K562 treated with DMSO at 1 percent for 4 hours (cell line): ENCODE results near the gene PRMT7. TPM values are rescaled to one million over a fixed set of nuclear protein-coding genes. Genes with fewer than 3 reads are reported as not detected.

Source experiments
- total RNA-seq: library from RNA; unstranded; fragments of 300-600 nt; gene quantifications from 2 replicates; pipeline ENCODE4 v1.2.3, GENCODE V29; 2022; ENCODE audit not compliant: insufficient read depth

PRMT7 gene
- 38.5 and 50.4 TPM in 2 replicates for total RNA-seq

DNA sequence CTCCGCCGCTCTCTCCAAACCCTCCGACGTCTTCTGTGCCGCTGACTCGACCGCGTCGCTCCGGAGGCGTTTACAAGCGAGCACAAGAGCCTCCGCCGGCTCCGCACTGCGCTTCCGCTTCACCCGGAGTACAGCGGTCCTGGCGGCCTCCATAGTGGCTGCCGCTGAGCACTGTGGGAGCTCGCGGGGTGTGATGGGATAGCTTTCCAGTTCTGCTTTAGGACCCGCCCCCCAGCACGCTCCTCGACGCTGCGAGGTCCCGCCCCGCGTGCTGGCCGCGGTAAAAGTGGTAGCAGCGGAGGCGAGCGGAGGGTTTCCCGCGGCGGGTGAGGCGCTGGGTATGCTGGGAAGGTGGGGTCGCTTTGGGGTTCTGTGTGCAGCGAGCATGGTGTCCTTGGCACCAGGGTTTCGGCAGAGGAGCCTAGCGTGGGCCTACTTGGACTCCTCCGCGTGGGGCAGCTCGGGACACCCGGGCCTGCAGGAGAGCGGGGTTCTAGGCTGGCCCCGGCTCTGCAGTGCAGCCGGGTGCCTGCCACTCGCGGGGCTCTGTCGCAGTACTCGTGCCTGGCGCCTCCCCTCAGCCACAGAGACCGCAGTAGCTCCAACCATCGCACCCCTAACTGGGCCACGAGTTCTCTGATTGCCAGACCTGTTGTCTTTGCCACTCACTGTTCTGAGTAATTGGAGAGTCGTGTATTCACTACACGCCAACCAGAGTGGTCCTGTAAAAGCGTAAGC lies at the start of gene PRMT7, which contains the start of gene SLC7A6OS:
TSS of gene PRMT7 (plus strand) at position 246 of the 738 bp plus-strand sequence. CDS start 4,961 bp downstream, outside the sequence.
TSS of gene SLC7A6OS (minus strand) at position 173 of the 738 bp plus-strand sequence. CDS start at position 153, 20 bp downstream.

DNA sequence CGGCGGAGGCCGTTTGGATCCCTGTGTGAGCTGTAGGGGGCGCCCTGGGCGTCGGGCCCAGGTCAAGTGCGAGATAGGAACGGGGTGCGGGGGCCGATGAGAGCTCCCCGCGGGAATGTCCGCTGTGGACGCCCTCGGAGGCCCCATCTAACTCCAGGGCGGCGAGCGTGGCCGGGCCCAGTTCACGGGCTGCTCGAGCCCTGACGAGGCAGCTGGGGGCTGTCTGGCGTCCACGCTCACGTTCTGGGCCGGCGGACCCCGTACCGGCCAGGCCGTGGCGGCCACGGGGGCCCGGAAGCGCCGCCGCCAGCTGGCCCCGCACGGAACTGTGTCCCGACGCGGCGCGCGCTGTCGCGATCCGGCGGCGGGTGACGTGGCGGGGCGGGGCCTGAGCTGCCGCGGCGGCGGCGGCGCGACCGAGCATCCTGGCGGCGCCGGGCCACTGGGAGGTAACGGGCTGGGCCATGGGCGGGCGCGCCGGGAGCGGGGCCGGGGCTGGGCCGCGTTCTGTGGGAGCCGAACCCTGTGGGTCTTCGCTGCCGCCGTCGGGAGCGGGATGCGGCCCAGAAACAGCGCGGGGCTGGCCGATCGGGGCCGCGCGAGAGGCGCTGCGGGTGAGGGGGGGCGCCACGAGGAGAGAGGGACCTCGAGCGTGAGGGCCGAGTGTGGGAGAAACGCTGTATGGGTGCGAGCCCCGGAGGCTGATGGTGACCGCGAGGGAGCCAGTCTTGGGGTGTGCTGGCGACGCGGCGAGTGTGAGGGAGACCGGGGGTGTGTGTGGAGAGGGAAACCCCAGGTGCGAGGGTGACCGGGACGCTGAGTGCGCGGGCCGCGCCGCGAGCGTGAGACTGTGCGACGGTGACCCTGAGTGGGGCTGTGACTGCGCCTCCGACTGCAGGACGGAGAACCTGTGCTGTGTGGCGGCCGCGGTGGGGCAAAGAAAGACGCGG lies 46.4 kb upstream of the PRMT7 start, which contains the start of gene SLC7A6:
TSS of gene SLC7A6 (plus strand) at position 399 of the 950 bp plus-strand sequence. CDS start 10,201 bp downstream, outside the sequence.

Other genes starting within 250 kb of the PRMT7 start
- 24.7 and 30.6 TPM in 2 replicates for gene NFATC3, start 225.6 kb upstream of the PRMT7 start, total RNA-seq
- gene ESRP2, start 74.9 kb upstream of the PRMT7 start, total RNA-seq = not detected in 2 replicates
- 25.0 and 27.8 TPM in 2 replicates for gene PLA2G15, start 65.6 kb upstream of the PRMT7 start, total RNA-seq
- 16.5 and 27.2 TPM in 2 replicates for gene SLC7A6, start 46.5 kb upstream of the PRMT7 start, total RNA-seq
- 13.1 and 13.8 TPM in 2 replicates for gene SLC7A6OS, start 73 bp upstream of the PRMT7 start, total RNA-seq
- gene SMPD3, start 137.5 kb downstream of the PRMT7 start, total RNA-seq = 1.5 and 2.9 TPM in 2 replicates
- 3.4 and 4.7 TPM in 2 replicates for gene ZFP90, start 228.3 kb downstream of the PRMT7 start, total RNA-seq